H9 (cell line): ENCODE results near the gene LPP. TPM values are rescaled to one million over a fixed set of nuclear protein-coding genes. Genes with fewer than 3 reads are reported as not detected.

Experiments
- DNase-seq: peaks from one replicate; pipeline ENCODE4 v3.0.0-alpha.2; 2017
- H2AFZ ChIP-seq: one replicate; pipeline ENCODE4 v1.6.1; 2013; ENCODE audit warnings: mild to moderate bottlenecking, low read length, control low read depth, moderate library complexity
- H2AK5ac ChIP-seq: 2 replicates; pipeline ENCODE4 v1.6.1; 2013; ENCODE audit warnings: low read length, control low read depth, mixed read lengths; ENCODE audit not compliant: insufficient read length
- H2BK120ac ChIP-seq: one replicate; pipeline ENCODE4 v1.6.1; 2013; ENCODE audit warnings: low read depth, mild to moderate bottlenecking, low read length, control low read depth, inconsistent platforms; ENCODE audit not compliant: poor library complexity, severe bottlenecking
- H2BK12ac ChIP-seq: 2 replicates; pipeline ENCODE4 v1.6.1; 2013; ENCODE audit warnings: low read length, control low read depth, mixed read lengths, low read depth; ENCODE audit not compliant: insufficient read length
- H2BK15ac ChIP-seq: 2 replicates; pipeline ENCODE4 v1.6.1; 2013; ENCODE audit warnings: low read depth, low read length, control low read depth
- H2BK20ac ChIP-seq: one replicate; pipeline ENCODE4 v1.6.1; 2013; ENCODE audit warnings: low read depth, mild to moderate bottlenecking, low read length, control low read depth, inconsistent platforms; ENCODE audit not compliant: poor library complexity, severe bottlenecking
- H2BK5ac ChIP-seq: 2 replicates; pipeline ENCODE4 v1.6.1; 2013; ENCODE audit warnings: low read length, control low read depth, mixed read lengths; ENCODE audit not compliant: insufficient read length
- H3K14ac ChIP-seq: 2 replicates; pipeline ENCODE4 v1.6.1; 2013; ENCODE audit warnings: low read length, control low read depth; ENCODE audit not compliant: insufficient read depth
- H3K18ac ChIP-seq: 2 replicates; pipeline ENCODE4 v1.6.1; 2013; ENCODE audit warnings: low read depth, mild to moderate bottlenecking, mixed read lengths, low read length, control low read depth; ENCODE audit not compliant: insufficient read length
- H3K23ac ChIP-seq: 2 replicates; pipeline ENCODE4 v1.6.1; 2013; ENCODE audit warnings: low read length, control low read depth, mixed read lengths, low read depth; ENCODE audit not compliant: insufficient read length
- H3K23me2 ChIP-seq: 2 replicates; pipeline ENCODE4 v1.6.1; 2013; ENCODE audit warnings: low read depth, mild to moderate bottlenecking, mixed read lengths, low read length, control low read depth; ENCODE audit not compliant: insufficient read length, poor library complexity, severe bottlenecking
- H3K27ac ChIP-seq: 2 replicates; pipeline ENCODE4 v1.5.1; 2013; ENCODE audit warnings: low read length, control low read depth, mixed read lengths, low read depth; ENCODE audit not compliant: insufficient read length
- H3K27me3 ChIP-seq: 2 replicates; pipeline ENCODE4 v1.6.1; 2013; ENCODE audit warnings: low read length, control low read depth, inconsistent platforms; ENCODE audit not compliant: insufficient read depth
- H3K4ac ChIP-seq: 2 replicates; pipeline ENCODE4 v1.6.1; 2013; ENCODE audit warnings: low read depth, mild to moderate bottlenecking, control low read depth, inconsistent platforms, low read length, moderate library complexity
- H3K4me1 ChIP-seq: 2 replicates; pipeline ENCODE4 v1.6.1; 2013; ENCODE audit warnings: low read length, control low read depth, inconsistent platforms; ENCODE audit not compliant: insufficient read depth
- H3K4me2 ChIP-seq: 2 replicates; pipeline ENCODE4 v1.6.1; 2013; ENCODE audit warnings: low read length, control low read depth, mixed read lengths; ENCODE audit not compliant: insufficient read length, insufficient read depth
- H3K56ac ChIP-seq: 2 replicates; pipeline ENCODE4 v1.6.1; 2013; ENCODE audit warnings: low read depth, mild to moderate bottlenecking, mixed read lengths, low read length, control low read depth; ENCODE audit not compliant: insufficient read length
- H3K79me1 ChIP-seq: 2 replicates; pipeline ENCODE4 v1.6.1; 2013; ENCODE audit warnings: low read depth, mild to moderate bottlenecking, moderate library complexity, low read length, control low read depth, inconsistent platforms; ENCODE audit not compliant: insufficient read depth, poor library complexity, severe bottlenecking
- H3K79me2 ChIP-seq: 2 replicates; pipeline ENCODE4 v1.6.1; 2013; ENCODE audit warnings: low read length, control low read depth, inconsistent platforms; ENCODE audit not compliant: insufficient read depth
- H3K9ac ChIP-seq: 2 replicates; pipeline ENCODE4 v1.6.1; 2013; ENCODE audit warnings: low read length, control low read depth, mixed read lengths; ENCODE audit not compliant: insufficient read length; ENCODE audit errors: extremely low read depth
- H3K9me3 ChIP-seq: one replicate; pipeline ENCODE4 v1.6.1; 2013; ENCODE audit warnings: low read depth, low read length, inconsistent platforms; ENCODE audit not compliant: control insufficient read depth
- H3T11ph ChIP-seq: one replicate; pipeline ENCODE4 v1.6.1; 2013; ENCODE audit warnings: mild to moderate bottlenecking, low read length, control low read depth, inconsistent platforms
- H4K20me1 ChIP-seq: one replicate; pipeline ENCODE4 v1.6.1; 2013; ENCODE audit not compliant: control insufficient read depth, insufficient read length, insufficient read depth
- H4K5ac ChIP-seq: 2 replicates; pipeline ENCODE4 v1.6.1; 2013; ENCODE audit warnings: low read depth, mild to moderate bottlenecking, mixed read lengths, low read length, control low read depth; ENCODE audit not compliant: insufficient read length
- H4K8ac ChIP-seq: replicated peaks from 2 replicates; pipeline ENCODE4 v1.6.1; 2013; ENCODE audit warnings: low read length, control low read depth, mixed read lengths, low read depth; ENCODE audit not compliant: insufficient read length
- H4K91ac ChIP-seq: 2 replicates; pipeline ENCODE4 v1.6.1; 2013; ENCODE audit warnings: low read depth, mild to moderate bottlenecking, moderate library complexity, mixed read lengths, low read length, control low read depth; ENCODE audit not compliant: insufficient read length
- H3K27ac Mint-ChIP-seq, 3 experiments: 2 replicates in 2 of 3; 3 replicates in 1 of 3; pipeline ENCODE4 v1.8.0; 2020 to 2021; ENCODE audit warnings: mixed read lengths in 3 of 3, mild to moderate bottlenecking in 1 of 3, moderate library complexity in 1 of 3
- H3K27me3 Mint-ChIP-seq: 2 replicates; pipeline ENCODE4 v1.8.0; 2021; ENCODE audit warnings: low read depth, mild to moderate bottlenecking, moderate library complexity, mixed read lengths
- H3K36me3 Mint-ChIP-seq, 3 experiments: 2 replicates in 2 of 3; 3 replicates in 1 of 3; pipeline ENCODE4 v1.8.0; 2020 to 2021; ENCODE audit warnings: low read depth in 3 of 3, mixed read lengths in 3 of 3; ENCODE audit not compliant: insufficient read depth in 1 of 3
- H3K4me1 Mint-ChIP-seq, 2 experiments: 2 replicates each; pipeline ENCODE4 v1.8.0; 2020; ENCODE audit warnings: mixed read lengths in 2 of 2
- H3K4me3 Mint-ChIP-seq, 2 experiments: 2 replicates in 1 of 2; 3 replicates in 1 of 2; pipeline ENCODE4 v1.8.0; 2020 to 2021; ENCODE audit warnings: mild to moderate bottlenecking in 2 of 2, mixed read lengths in 2 of 2, moderate library complexity in 1 of 2
- H3K9me3 Mint-ChIP-seq, 2 experiments: 2 replicates in 1 of 2; 3 replicates in 1 of 2; pipeline ENCODE4 v1.8.0; 2020; ENCODE audit warnings: mild to moderate bottlenecking in 2 of 2, mixed read lengths in 2 of 2, moderate library complexity in 1 of 2
- WGBS: extraction: QIAGEN DNeasy Blood & Tissue Kit; methylation state at CpG from one replicate; pipeline ENCODE4 v1.1.7; 2013; ENCODE audit warnings: missing lambda C conversion rate, low lambda C conversion rate, mixed read lengths; ENCODE audit not compliant: insufficient read length; ENCODE audit errors: extremely low coverage; 5-methylcytosine and 5-hydroxymethylcytosine counted together
- total RNA-seq: library from RNA; stranded (reverse); gene quantifications from 2 replicates; pipeline ENCODE4 v1.2.1, GENCODE V29; 2021
- TF ChIP-seq, protein P1 (sequence below): fragments of 200-600 bp; sonication (generic); conservative IDR thresholded peaks from 3 replicates; pipeline ENCODE4 v1.8.0; 2021; ENCODE audit warnings: antibody characterized with exemption, mild to moderate bottlenecking

LPP gene
- total RNA-seq, 1 experiment from 2014 or later: 64.6 TPM

DNA sequence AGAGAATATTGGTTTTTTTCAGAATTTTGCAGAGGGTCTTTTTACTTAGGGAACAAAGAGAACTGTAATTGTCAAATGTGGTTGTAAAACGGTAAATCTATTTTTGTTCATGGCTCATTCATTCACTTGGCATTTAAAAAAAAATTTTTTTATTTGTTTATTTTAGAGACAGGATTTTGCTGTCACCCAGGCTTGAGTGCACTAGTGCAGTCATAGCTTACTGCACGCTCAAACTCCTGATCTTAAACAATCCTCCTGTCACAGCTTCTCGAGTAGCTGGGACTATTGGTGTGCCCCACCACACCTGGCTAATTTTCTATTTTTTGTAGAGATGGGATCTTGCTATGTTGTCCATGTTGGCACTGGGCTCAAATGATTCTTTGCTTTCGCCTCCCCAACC, 301.8 kb downstream of the LPP start:
- H3K27ac ChIP-seq: no peak overlapping the region
- no peak overlapping the region for H3K4ac ChIP-seq
- no peak overlapping the region for H3K23ac ChIP-seq
- H3K18ac ChIP-seq: no peak overlapping the region
- H3K9me3 Mint-ChIP-seq: no peaks in the 10 kb centered on the region
- no peak overlapping the region for H3T11ph ChIP-seq
- no peaks in the 10 kb centered on the region for H3K9me3 ChIP-seq
- no peaks in the 10 kb centered on the region for H3K27me3 Mint-ChIP-seq
- H3K4me1 Mint-ChIP-seq: peaks cover 4% of the 10 kb centered on the region in 2 experiments
- no peak overlapping the region for H2BK120ac ChIP-seq
- peaks cover 3% of the 10 kb centered on the region for H3K79me1 ChIP-seq
- no peaks in the 10 kb centered on the region for H3K27me3 ChIP-seq
- no peak overlapping the region for H3K14ac ChIP-seq
- H4K5ac ChIP-seq: no peak overlapping the region
- H4K91ac ChIP-seq: no peak overlapping the region
- no peak overlapping the region for H2BK15ac ChIP-seq
- H2BK5ac ChIP-seq: no peak overlapping the region
- TF ChIP-seq, protein P1, sequence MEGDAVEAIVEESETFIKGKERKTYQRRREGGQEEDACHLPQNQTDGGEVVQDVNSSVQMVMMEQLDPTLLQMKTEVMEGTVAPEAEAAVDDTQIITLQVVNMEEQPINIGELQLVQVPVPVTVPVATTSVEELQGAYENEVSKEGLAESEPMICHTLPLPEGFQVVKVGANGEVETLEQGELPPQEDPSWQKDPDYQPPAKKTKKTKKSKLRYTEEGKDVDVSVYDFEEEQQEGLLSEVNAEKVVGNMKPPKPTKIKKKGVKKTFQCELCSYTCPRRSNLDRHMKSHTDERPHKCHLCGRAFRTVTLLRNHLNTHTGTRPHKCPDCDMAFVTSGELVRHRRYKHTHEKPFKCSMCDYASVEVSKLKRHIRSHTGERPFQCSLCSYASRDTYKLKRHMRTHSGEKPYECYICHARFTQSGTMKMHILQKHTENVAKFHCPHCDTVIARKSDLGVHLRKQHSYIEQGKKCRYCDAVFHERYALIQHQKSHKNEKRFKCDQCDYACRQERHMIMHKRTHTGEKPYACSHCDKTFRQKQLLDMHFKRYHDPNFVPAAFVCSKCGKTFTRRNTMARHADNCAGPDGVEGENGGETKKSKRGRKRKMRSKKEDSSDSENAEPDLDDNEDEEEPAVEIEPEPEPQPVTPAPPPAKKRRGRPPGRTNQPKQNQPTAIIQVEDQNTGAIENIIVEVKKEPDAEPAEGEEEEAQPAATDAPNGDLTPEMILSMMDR: no peak
- H3K9ac ChIP-seq: no peak overlapping the region
- no peak overlapping the region for H3K4me2 ChIP-seq
- no peaks in the 10 kb centered on the region for H3K4me1 ChIP-seq
- no peaks in the 10 kb centered on the region for H4K20me1 ChIP-seq
- H3K4me3 Mint-ChIP-seq: no peak overlapping the region
- H3K79me2 ChIP-seq: no peaks in the 10 kb centered on the region
- H2BK12ac ChIP-seq: no peak overlapping the region
- no peak overlapping the region for H3K56ac ChIP-seq
- no CpG with 5 or more reads among the region's 4 CpGs for WGBS
- H3K27ac Mint-ChIP-seq: no peak overlapping the region
- H4K8ac ChIP-seq: no peak overlapping the region
- no peak for DNase-seq
- no peak overlapping the region for H2BK20ac ChIP-seq
- H3K36me3 Mint-ChIP-seq: no peaks in the 10 kb centered on the region
- no peak overlapping the region for H2AK5ac ChIP-seq
- H3K23me2 ChIP-seq: no peaks in the 10 kb centered on the region
- H2AFZ ChIP-seq: no peak overlapping the region
